RPMI7951 (cell line): ENCODE data around the gene IDUA. TPM values are rescaled to one million over a fixed set of nuclear protein-coding genes. Genes with fewer than 3 reads are reported as not detected.

ENCODE experiments used
- DNase-seq: peaks from one replicate; pipeline ENCODE4 v3.0.0-alpha.2; 2012; ENCODE audit warnings: low read depth
- total RNA-seq: library from RNA; depleted of rRNA; stranded (reverse); fragments of >200 nt; shearing (Covaris generic); gene quantifications from 2 replicates; pipeline ENCODE4 v1.2.3, GENCODE V29; 2014

IDUA gene
- total RNA-seq, 1 experiment from 2014 or later: 0.60 TPM

GRCh38 chr4:1000686-1001260 lies 13.9 kb downstream of the IDUA start:
- no peak for DNase-seq

DNA sequence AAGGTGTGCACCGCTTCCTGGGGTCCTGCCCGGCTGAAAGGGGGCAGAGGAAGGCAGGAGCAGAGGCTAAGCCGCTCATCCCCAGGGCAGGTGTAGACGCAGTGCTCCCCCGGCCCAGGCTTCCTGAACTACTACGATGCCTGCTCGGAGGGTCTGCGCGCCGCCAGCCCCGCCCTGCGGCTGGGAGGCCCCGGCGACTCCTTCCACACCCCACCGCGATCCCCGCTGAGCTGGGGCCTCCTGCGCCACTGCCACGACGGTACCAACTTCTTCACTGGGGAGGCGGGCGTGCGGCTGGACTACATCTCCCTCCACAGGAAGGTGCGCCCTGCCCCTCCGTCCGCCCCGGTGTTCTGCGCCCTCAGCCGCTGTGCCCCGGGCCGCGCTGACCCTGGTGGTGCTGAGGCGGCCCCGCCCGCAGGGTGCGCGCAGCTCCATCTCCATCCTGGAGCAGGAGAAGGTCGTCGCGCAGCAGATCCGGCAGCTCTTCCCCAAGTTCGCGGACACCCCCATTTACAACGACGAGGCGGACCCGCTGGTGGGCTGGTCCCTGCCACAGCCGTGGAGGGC lies 14.8 kb downstream of the IDUA start:
- DNase-seq: no peak

GRCh38 chr4:1002131-1002630 lies 15.3 kb downstream of the IDUA start:
- no peak for DNase-seq

GRCh38 chr4:1002631-1003251 lies 15.9 kb downstream of the IDUA start:
- DNase-seq: no peak

DNA sequence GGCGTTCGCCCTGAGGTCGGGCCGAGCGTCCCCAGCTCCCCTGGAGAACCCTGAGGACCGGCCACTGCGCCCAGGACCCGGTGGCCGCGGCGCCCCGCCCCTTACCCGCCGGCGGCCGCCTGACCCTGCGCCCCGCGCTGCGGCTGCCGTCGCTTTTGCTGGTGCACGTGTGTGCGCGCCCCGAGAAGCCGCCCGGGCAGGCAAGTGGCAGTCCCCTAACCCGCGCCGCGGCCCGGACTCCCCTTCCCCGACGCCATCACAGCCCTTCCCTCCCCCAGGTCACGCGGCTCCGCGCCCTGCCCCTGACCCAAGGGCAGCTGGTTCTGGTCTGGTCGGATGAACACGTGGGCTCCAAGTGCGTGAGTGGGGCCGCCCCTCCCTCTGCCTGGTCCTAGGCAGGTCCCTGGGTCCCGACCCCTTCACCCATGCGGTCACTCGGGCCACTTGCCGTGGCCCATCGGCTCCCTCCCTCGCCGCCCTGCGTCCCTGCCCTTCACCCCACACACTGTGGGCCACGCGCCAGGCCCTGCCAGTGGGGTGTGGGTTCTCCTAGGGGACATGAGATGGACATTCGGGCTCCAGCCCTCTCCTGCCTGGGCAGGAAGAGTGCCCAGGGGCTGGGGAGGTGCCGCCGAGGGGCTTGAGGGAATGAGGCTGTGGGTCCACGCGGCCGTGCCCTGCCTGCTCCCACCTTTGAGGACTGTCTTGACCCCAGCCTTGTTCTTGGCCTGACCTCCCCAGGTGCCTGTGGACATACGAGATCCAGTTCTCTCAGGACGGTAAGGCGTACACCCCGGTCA lies 16.6 kb downstream of the IDUA start:
- DNase-seq: no peak

DNA sequence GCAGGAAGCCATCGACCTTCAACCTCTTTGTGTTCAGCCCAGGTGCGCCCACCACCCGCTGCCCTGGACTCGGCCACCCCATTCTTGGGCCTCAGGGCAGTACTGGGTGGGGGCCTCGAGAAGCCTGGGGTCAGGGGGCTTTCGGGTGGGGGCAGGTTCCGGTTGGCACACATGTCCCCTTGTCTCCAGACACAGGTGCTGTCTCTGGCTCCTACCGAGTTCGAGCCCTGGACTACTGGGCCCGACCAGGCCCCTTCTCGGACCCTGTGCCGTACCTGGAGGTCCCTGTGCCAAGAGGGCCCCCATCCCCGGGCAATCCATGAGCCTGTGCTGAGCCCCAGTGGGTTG lies 17.2 kb downstream of the IDUA start:
- DNase-seq: no peak

DNA sequence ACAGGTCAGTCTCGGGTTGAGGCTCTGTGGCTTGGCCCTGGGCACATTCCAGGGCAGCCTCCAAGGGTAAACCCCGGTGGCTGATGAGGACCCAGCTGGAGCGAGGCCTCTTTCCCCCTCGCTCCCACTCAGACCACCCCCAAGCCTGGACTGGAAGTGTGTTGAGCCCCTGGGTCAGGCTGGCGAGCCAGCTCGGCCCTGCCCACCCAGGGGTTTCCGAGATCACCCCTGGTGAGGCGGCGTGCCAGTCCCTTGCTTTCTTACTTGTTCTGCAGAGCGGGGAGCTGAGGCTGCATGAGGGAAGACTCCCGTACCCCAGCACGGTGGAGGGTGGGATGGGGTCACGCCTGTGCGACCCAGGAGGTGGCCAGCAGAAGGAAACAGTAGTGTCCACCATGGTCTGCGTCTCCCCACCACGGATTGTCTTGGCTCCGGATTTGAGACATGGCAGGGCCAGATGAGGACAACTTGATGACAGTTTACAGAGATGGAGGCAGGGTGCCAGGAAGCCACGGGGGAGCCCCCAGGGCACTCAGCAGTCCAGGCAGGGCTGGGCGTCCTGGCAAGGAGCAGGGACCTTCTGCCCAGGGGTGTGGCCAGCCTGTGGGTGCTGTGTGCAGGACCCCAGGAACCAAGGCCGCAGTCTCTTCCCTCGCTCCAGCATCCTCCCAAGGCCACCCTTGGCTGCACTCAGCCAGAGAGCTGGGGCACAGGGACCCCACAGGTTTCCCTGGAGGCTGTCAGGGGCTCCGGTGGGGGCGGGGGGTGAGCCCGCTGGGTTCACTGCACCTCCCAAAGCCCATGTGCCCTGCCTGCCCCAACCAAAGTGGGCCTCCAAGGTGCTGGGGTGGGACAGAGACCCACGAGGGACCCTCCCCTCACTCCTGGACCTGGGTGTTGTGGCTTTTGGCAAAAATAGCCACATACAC lies 18.0 kb downstream of the IDUA start:
- DNase-seq: no peak

DNA sequence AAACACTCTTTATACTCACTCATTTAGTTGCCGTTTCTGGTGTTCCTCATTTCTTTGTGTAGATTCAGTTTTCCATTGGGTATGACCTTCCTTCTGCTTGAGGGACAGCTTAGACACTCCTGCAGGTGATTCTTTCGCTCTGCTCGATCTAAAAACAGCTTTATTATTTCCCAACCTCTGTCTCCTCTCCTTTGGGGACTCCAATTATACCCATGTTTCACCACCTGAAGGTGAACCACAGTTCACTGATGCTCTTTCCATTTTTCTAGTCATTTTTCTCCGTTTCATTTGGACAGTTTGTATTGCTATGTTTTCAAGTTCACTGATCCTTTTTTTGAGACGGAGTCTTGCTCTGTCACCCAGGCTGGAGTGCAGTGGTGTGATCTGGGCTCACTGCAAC lies 20.0 kb downstream of the IDUA start:
- no peak for DNase-seq

- DNase-seq: no peak
Measured at GRCh38 chr4:1008840-1009541, 22.1 kb downstream of the IDUA start.

DNA sequence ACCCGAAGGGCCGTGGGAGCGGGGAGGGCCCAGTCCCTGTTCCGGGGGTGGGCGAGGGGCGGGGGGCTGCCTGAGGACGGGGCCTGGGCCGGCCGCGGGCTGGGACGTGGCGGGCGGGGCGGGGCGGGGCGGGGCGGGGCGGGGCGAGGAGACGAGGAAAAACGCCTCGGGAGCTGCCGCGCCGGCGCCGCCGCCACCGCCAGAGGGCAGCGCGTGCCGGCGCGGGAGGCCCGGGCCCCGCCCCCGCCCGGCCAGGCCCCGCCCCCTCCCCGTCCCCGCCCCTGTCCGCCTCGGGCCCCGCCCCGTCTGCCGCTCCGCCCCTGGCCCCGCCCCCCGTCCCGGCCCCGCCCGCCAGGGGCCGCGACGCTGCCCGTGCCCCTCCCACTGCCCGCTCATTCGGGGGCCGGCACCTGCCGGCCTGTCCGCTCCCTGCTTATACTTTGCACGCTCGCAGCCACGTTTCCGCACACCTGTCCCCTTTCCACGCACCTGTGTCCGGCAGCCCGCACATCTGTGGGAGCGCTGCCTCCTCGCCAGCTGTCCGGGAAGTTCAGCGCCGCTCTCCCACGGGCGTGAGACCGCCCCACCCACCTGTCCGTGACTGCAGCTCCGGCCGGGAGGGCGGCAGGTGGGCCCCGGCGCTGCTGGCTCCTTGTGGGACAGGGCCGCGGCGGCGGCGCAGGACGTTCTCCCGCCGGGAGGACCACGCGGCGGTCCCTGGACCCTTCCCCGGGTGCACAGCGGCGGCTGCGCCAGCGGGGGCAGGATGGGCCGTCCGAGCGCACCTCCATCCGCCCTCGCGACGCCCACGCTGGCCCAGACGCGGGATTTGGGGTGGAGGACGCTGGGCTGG lies 22.9 kb downstream of the IDUA start:
- peak; percentile 36 for DNase-seq

- peak; percentile 75 for DNase-seq
Measured at GRCh38 chr4:1010395-1011021, 23.7 kb downstream of the IDUA start.

DNA sequence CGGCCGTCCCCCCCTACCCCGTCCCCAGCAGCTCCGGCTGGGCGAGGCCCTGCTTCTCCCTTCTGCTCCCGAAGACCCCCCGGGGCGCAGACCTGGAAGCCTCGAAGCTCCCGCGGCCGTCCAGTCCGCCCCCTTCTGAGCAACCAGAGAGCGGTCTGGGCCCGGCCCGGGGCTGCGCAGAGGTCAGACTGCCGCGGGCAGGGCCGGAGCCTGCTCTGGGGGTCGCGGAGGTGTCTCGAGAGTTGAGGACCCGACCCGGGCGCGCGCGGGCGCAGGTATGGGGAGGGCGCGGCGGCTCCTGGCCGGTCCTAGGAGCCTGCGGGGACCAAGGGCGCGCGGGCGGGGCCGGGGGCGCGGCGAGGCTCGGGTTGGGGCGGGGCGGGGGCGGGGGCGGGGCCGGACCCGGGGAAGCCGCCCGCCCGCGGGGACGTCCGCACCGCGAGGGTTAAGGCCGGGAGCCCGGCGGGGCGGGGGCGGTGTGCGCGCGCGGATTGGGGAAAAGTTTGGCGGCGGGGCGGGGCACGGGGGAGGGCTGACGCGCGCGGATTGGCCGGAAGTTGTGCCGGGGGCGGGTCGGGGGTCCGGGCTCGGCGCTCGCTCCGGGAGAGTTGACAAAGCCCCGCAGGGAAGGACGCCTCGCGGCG lies 24.3 kb downstream of the IDUA start, which contains the start of gene FGFRL1:
TSS of gene FGFRL1 (plus strand) at position 605 of the 644 bp plus-strand sequence. CDS start 860 bp downstream, outside the sequence.
- DNase-seq: peak; percentile 78

DNA sequence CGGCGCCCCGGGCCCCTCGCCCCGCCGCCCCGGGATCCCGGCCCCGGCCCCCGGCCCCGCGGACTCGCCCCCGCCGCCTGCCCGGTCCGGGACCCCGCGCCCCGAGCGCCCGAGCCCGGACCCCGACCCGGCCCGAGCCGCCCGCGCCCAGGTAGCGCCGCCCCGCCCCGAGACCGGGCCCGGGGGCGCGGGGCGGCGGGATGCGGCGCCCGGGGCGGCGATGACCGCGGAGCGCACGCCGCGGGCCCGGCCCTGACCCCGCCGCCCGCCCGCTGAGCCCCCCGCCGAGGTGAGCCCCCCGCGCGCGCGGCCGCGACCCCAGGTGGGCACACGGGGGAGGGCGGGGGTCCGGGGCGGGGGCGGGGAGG lies 24.8 kb downstream of the IDUA start:
- DNase-seq: no peak

GRCh38 chr4:1012034-1012739 lies 25.3 kb downstream of the IDUA start:
- peak; percentile 47 for DNase-seq

GRCh38 chr4:1013225-1014073 lies 26.6 kb downstream of the IDUA start:
- DNase-seq: no peak

- peak; percentile 34 for DNase-seq
Measured at GRCh38 chr4:1014291-1015167, 27.7 kb downstream of the IDUA start.
